ENCODE measurements around the gene ST6GALNAC4. TPM values are rescaled to one million over a fixed set of nuclear protein-coding genes. Genes with fewer than 3 reads are reported as not detected.
A peak's percentile ranks its signal among the peaks of the same experiment; 100 is the strongest.

Gene ST6GALNAC4
- 20.9 TPM for polyA plus RNA-seq (2013, experiment 1 of 2; ENCODE audit: insufficient read length)
- polyA plus RNA-seq (2013, experiment 2 of 2; ENCODE audit: insufficient read length), result 20.7 TPM

- DNase-seq, result peak; percentile 88
Measured at GRCh38 chr9:127916720-127917581, at the start of gene ST6GALNAC4. ST6GALNAC4 (minus strand) TSS chr9:127917041; CDS start chr9:127916419, 622 bp downstream.

GRCh38 chr9:127965953-127966352 is 49.1 kb upstream of the ST6GALNAC4 start:
- peak; percentile 40 for DNase-seq

DNA sequence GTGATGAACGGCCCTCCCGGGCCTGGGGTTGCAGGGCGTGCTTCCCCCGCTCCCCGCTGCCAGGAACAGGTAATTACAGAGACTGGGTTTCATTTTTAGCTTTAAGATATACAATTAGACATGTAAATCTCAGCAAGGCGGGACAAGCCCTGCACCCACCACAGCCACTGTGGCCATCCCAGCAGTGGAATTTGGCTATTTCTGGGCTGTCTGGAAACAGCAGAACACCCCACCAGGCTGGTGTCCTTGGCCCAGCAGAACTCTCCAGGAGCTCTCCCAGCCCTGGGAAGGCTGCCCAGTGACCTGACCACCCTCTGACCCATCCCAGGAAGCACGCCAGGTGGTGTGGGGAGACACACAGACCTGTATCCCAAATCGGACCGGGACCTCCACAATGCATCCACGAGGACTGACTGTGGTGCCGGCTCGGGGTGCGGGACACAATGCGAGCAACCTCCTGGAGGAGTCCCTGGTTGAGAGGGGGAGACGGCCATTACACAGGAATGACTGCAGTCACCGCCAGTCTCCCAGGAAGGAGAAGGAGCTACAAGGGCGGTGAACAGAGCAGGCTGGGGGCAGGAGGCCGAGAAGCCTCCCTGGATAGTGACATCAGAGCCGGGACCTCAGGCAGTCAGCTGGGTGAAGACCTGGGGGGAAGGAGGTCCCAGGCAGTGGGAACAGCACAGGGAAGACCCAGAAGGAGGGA is 46.7 kb upstream of the ST6GALNAC4 start:
- DNase-seq, result no peak

- no peak for DNase-seq
Measured at GRCh38 chr9:127963041-127963358, 46.2 kb upstream of the ST6GALNAC4 start.

DNA sequence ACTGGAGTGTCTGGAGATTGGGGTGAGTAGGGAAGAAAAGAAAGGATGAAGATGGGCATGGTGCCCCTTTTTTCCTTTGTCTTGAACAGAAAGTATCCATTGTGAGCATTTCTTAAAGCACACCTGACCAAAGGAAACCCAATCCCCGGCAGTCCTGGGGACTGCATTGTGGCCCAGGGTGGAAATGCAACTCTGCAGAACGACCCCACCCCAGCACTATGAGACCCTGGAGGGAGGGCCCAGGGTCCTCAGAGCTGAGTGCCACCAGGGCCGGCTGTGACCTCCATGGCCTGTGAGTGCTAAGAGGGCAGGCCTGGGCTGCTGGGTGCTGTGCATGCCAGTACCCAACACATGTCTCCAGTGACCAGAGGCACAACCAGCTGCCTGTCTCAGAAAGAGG is 45.4 kb upstream of the ST6GALNAC4 start:
- DNase-seq, result no peak

GRCh38 chr9:127961613-127962155 is 44.8 kb upstream of the ST6GALNAC4 start:
- DNase-seq, result no peak

DNA sequence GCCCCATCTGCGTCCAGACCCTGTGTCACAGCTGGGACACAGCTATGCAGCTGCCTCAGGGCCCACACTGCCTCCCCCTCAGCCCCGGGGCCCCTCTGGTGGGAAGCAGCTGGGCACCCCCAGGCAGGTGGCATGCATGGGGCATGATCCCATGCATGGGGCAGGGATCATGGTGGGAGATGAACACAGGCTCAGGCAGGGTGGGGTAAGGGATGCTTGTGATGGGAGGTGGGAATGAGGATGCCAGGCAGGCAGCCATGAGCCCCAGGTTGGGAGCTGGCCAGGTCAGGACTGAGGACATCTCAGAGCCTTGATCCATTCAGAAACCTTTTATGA is 44.3 kb upstream of the ST6GALNAC4 start:
- DNase-seq, result no peak

- no peak for DNase-seq
Measured at GRCh38 chr9:127960410-127961154, 43.7 kb upstream of the ST6GALNAC4 start.

GRCh38 chr9:127959841-127960409 is 43.1 kb upstream of the ST6GALNAC4 start:
- no peak for DNase-seq

DNA sequence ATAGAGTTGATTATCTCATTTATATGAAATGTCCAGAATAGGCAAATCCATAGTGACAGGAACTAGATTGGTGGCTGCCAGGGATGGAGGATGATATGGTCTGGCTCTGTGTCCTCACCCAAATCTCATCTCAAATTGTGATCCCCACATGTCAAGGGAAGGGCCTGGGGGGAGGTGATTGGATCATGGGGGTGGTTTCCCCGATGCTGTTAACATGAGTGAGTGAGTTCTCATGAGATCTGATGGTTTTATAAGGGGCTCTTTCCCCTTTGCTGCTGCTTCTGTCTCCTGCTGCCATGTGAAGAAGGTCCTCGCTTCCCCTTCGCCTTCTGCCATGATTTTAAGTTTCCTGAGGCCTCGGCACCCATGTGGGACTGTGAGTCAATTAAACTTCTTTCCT is 42.6 kb upstream of the ST6GALNAC4 start:
- no peak for DNase-seq

GRCh38 chr9:127958728-127959127 is 41.9 kb upstream of the ST6GALNAC4 start:
- no peak for DNase-seq

DNA sequence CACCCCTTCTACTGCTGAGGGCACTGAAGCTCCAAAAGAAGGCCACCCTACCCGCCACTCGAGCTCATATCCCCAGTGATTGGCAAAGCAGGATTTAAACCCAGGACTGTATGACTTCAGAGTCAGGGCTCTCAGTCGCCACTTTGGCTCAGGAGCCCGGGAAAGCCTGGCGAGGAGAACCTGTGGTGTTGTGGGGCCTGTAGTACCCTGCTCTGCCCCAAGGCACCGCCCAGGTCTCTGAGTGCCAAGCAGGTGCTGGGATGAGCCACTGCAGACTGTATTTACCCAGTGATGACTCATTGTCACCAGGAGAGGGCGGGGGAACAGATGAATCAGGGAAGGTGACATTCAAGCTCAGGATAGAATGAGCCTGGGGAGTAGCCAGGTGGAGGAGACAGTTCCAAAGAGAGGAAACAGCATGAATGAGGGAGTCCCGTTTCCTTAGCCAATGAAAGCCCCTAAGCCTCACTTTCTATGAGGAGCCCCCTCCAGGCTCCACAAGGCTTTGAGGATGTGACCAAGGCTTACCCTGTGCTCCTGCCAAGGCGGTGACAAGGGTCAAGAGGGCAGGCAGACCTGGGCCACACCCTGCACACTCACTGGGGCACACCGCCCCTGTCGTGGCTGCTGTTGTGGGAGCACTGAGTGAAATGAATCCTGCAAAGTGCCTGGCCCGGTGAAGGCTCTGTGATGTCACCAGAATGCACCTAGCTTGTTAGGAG is 38.6 kb upstream of the ST6GALNAC4 start:
- DNase-seq, result no peak

DNA sequence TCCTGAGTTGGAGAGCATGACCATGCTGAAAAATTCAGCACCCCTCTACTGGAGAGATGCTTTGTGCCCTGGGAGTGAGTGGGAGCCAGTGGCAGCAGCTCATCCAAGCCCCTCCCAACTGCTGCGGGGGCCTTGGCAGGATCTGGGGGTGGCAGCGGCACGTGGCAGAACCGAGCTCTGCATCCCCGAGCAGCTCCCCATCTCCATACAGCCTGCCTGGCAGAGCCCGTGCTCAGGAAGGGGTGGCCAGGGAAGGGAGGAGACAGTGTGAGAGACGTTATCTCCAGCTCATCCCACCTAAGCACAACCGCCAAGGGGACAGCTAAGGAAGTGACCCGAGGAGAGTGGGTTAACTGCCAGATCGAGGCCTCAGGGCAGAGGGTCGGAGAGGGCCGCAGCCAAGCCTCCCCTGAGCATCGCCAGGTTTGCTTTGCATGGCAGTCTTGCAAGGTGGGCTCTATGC is 38.0 kb upstream of the ST6GALNAC4 start:
- DNase-seq, result no peak

- DNase-seq, result no peak
Measured at GRCh38 chr9:127953768-127954505, 37.1 kb upstream of the ST6GALNAC4 start.

GRCh38 chr9:127953154-127953553 is 36.3 kb upstream of the ST6GALNAC4 start:
- no peak for DNase-seq

- no peak for DNase-seq
Measured at GRCh38 chr9:127950513-127951289, 33.9 kb upstream of the ST6GALNAC4 start.

GRCh38 chr9:127949827-127950512 is 33.1 kb upstream of the ST6GALNAC4 start:
- no peak for DNase-seq

DNA sequence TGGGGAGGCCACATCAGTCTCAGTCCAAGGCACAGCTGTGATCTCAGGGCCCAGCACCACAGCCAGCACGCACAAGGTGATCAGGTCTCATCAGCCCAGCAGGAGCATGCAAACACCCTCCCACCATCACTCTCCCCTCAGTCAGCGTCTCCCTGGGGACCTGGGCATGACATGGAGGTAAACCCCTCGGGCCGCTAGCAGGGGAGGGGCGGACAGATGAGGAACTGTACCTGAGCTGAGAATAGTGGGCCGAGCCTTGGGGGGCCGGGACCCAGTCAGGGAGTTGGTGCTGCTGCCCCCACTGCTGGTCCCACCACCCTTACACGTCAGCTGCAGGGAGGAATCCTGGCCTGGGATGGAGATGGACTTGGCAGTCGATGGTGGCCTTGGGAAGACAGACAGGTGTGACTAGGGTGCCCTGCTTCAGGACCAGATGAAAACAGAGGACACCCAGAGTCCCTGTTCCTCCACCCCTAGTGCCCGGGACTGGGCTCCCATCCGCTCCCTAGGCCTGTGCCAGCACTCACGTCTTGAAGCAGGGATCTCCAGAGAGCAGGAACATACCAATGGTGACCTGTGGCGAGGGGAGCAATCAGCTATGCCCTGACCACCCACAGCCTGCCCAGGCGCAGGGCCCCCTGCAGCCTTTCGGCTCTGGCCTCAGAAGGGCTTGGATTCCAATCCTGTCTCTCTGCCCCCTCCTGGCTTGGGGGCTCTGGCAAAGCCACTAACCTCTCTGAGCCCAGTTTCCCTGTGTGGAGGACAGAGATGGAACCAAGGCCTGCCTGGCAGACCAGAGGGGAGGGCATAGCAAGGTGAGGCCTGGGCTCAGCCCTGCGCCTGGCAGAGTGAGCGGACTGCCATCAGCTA is 31.2 kb upstream of the ST6GALNAC4 start:
- DNase-seq, result no peak

DNA sequence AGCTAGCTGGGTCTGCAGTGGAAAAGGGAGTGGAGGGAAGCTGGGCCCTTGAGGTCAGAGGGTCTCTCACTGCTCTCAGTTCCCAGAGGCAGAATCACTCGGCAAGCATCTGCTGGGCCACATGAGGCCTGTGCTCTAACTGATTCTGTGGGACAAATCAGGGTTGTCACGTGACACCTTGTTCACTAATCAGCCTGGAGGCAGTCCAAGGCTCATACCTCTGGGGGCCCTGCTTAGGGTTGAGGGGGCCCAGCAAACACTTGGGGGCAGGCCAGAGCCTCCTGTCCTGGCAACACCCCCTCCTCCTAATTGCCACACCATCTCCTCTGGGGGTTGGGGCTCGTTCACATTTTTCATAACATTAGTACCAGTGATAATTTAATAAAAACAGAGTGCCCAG is 29.9 kb upstream of the ST6GALNAC4 start:
- no peak for DNase-seq

All from fibroblast of skin of back (primary cell).